ENCODE results near the gene USP5.

GRCh38 chr12:6903722-6904121, 51.8 kb downstream of the USP5 start:
- no peak for TF ChIP-seq RAD21 (IDR thresholded peaks at IDR 0.05; ENCODE audit: low read depth)
- no peak for TF ChIP-seq MAX (IDR thresholded peaks at IDR 0.05)
- no peak for TF ChIP-seq CEBPB (IDR thresholded peaks at IDR 0.05)
- TF ChIP-seq EP300 (IDR thresholded peaks at IDR 0.05; ENCODE audit: borderline replicate concordance), result no peak
- no peak for TF ChIP-seq CREB1 (IDR thresholded peaks at IDR 0.05; ENCODE audit: low read depth)
- TF ChIP-seq REST (IDR thresholded peaks at IDR 0.05; ENCODE audit: low read depth), result no peak
- no peak for TF ChIP-seq TEAD4 (IDR thresholded peaks at IDR 0.05)
- no peak for TF ChIP-seq TCF12 (IDR thresholded peaks at IDR 0.05; ENCODE audit: low read depth)
- no peak for TF ChIP-seq USF1 (IDR thresholded peaks at IDR 0.05)
- TF ChIP-seq YY1 (IDR thresholded peaks at IDR 0.05; ENCODE audit: low read depth), result no peak
- no peak for TF ChIP-seq NFIC (IDR thresholded peaks at IDR 0.05)
- TF ChIP-seq ZBTB7A (IDR thresholded peaks at IDR 0.05; ENCODE audit: low read depth), result no peak
- no peak for TF ChIP-seq TAF1 (IDR thresholded peaks at IDR 0.05; ENCODE audit: low read depth)
- no peak for TF ChIP-seq FOXM1 (IDR thresholded peaks at IDR 0.05; ENCODE audit: borderline replicate concordance, low read depth)

All from Ishikawa (cell line).